OCI-LY3 (cell line): ENCODE results near the gene KRT85.

Experiments used
- EZH2phosphoT487 ChIP-seq: fragments of 200-600 bp; shearing (Covaris generic); IDR thresholded peaks from 2 replicates; pipeline ENCODE4 v1.6.1; 2018; ENCODE audit warnings: antibody characterized with exemption, mixed run types, low read depth
- TF ChIP-seq, protein P1 (sequence below): fragments of 200-600, 300-600 bp; sonication (generic); IDR thresholded peaks from 2 replicates; pipeline ENCODE4 v1.5.1; 2014; ENCODE audit warnings: antibody characterized with exemption, low read length, low read depth

DNA sequence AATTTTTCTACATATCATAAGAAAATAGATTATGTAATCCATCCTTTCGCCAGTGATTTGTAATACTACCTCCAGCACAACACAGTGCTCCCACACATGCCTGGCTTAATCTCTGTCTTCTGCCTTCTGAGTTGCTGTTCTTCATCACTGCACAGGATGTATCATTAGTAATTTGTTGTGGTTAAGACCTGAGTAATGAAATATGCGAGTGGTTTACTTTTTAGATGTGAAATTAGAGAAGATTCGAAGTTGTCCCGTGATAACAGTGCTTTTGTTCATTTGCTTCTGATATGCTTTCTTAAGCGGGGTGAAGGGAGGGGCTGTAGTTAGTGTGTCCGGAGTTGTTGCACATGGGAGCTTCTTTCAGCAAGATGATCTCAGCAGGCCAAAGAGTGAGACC, 18.1 kb downstream of the KRT85 start:
- TF ChIP-seq, protein P1, sequence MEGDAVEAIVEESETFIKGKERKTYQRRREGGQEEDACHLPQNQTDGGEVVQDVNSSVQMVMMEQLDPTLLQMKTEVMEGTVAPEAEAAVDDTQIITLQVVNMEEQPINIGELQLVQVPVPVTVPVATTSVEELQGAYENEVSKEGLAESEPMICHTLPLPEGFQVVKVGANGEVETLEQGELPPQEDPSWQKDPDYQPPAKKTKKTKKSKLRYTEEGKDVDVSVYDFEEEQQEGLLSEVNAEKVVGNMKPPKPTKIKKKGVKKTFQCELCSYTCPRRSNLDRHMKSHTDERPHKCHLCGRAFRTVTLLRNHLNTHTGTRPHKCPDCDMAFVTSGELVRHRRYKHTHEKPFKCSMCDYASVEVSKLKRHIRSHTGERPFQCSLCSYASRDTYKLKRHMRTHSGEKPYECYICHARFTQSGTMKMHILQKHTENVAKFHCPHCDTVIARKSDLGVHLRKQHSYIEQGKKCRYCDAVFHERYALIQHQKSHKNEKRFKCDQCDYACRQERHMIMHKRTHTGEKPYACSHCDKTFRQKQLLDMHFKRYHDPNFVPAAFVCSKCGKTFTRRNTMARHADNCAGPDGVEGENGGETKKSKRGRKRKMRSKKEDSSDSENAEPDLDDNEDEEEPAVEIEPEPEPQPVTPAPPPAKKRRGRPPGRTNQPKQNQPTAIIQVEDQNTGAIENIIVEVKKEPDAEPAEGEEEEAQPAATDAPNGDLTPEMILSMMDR, result no peak
- no peak for TF ChIP-seq EZH2phosphoT487
